GM21737 (cell line): ENCODE results near the gene TLCD4.
A peak's percentile ranks its signal among the peaks of the same experiment; 100 is the strongest.
"Not testable (repeated sequence)": the region's sequence is repeated elsewhere in the genome, so short reads cannot be mapped to it uniquely, and the experiment has no call there.

Experiments used
- ATAC-seq: cut with Tn5 transposase; IDR thresholded peaks from one replicate; pipeline ENCODE4 v1.9.1; 2021; ENCODE audit warnings: mild to moderate bottlenecking, moderate library complexity; ENCODE audit not compliant: unreplicated experiment

The TLCD4 gene, protein sequence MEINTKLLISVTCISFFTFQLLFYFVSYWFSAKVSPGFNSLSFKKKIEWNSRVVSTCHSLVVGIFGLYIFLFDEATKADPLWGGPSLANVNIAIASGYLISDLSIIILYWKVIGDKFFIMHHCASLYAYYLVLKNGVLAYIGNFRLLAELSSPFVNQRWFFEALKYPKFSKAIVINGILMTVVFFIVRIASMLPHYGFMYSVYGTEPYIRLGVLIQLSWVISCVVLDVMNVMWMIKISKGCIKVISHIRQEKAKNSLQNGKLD

DNA sequence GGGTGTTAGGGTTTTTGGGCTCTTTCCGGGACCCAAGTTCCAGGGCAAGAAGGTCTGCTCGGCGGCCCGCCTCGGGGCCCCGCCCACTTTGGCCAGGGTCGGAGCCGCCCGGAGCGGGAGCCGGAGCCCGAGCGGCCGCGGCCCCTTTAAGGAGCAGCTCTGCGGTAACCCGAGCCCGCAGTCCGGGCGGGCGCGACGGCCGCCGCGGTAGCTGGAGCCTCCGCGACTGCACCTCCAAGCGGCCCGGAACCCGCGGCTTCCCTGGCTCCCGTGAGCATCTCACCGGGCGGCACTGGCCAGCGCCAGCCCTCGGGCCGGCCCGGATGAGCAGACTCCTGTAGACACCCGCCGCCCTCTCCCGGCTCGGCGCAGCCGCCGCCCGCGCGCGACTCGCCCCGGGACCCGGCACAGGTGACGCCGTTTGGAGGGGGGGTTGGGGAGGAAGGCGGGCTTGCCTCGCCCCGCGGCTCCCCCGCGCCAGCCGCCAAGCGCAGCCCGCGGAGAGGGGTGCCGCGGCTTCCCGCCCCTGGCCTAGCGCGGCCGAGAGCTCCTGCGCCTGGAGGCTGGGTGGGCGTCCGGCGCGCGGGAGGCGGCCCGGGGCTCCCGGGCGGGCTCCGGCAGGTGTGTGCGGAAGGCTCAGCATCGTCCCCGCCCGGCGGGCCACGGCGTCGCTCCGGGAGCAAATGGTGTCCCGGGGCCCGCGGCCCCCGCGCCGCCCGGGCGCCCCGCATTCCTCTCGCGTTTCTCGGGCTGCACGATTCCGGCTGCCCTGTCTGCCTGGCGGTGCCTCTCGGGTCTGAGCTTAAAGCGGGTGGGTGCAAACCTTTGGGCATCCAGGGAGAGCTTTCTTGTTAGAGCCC lies at the start of gene TLCD4:
Gene TLCD4 (plus strand): TSS at position 149 of the 860 bp plus-strand sequence. CDS start 26,547 bp downstream, outside the sequence.
- peak; percentile 56 for ATAC-seq

DNA sequence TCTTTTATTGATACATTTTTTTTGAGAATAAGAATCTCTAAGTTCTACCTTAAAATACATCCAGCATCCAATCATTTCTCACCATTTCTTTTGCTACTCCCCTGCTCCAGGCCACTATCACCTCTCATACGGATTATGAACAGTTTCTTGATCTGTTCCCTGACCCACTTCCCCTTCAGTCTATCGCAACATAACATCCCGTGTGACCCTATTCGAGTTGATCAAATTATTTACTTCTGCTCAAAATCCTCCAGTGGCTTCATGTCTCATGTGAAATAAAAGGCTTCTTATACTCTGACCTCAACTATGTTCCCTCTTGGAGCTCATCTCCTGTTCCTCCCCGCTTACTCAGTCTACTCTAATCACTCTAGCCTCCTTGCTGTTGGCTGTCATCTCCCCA lies 49.6 kb upstream of the TLCD4 start:
- ATAC-seq: no peak

DNA sequence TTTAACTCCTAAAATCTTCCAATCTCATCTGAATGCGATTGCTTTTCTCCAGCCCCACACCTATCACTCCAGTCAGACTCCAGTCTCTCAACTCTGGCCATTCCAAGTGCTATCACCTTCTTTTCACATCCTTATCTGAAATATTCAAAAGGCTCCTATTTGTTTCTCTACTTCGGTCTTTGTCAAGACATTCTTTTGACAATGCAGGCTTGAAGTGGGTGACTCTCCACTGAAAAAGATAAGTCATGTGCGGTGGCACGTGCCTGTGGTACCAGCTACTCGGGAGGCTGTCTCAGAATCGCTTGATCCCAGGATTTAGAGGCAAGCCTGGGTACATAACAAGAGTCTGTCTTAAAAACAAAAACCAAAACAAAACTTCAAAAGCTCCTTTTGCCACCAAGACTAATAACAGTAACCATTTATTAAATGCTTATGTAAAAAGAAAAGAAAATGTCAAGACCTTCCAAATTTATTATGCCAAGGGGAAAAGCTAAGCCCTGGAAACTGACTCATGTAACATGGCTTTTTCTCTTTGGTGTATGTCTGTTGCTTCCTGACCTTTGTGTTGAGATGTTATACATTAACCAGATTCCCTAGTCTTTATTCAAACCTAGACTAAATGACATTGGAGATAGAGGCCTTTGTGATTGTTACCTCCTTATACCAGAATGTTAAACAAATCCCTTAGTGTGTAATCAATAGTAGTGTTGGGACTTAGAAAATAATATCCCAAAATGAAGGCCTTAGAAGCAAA lies 48.0 kb upstream of the TLCD4 start:
- ATAC-seq: no peak

DNA sequence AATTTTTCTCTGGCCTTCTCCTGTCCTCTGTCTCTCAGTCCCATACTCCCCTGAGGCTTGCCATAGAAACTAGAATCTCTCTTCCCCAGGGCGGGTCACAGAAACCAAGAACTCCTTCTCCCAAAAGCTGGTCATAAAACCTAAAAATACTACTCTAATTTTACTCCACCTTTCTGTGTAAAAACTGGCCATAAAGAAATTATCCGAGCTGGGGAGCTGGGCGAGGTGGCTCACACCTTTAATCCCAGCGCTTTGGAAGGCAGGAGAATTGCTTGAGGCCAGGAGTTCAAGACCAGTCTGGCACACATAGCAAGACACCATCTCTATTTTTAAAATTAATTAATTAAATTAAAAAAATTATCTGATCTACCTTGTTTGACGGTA lies 47.5 kb upstream of the TLCD4 start:
- no peak for ATAC-seq

DNA sequence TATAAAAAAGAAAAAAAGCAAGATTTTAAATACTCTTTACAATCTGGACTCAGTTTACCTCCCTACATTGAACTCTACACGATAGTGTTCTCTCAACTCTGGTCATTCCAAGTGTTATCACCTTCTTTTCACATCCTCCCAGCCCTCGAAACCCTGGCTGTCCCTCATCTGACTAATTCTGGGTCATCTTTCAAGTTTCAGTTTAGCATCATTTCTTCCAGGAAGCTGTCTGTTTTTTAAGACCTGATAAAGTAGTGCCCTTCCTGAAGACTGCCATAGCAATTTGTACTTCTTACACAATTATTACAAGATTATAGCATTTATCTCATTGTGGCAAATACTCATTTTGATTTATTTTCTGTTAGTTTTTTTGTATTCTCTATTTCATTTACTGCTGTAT lies 45.6 kb upstream of the TLCD4 start:
- no peak for ATAC-seq

DNA sequence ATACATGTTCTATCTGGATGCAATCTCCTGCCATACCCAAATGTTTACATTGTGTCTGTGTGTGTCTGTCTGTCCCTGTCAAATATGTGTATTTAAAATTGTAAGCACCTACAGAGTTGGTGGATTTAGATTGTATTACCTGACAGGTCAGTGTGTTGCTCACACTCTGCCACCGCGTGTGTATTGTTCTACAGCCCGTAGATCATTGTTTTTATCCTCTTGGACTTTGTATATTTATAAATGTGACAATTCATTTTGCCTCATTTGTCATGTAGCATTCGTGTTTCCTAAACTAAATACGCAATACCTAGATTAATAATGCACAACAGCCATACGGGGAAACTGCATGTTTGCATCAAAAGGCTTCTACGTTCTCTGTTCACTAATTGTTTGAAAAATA lies 45.0 kb upstream of the TLCD4 start:
- no peak for ATAC-seq

DNA sequence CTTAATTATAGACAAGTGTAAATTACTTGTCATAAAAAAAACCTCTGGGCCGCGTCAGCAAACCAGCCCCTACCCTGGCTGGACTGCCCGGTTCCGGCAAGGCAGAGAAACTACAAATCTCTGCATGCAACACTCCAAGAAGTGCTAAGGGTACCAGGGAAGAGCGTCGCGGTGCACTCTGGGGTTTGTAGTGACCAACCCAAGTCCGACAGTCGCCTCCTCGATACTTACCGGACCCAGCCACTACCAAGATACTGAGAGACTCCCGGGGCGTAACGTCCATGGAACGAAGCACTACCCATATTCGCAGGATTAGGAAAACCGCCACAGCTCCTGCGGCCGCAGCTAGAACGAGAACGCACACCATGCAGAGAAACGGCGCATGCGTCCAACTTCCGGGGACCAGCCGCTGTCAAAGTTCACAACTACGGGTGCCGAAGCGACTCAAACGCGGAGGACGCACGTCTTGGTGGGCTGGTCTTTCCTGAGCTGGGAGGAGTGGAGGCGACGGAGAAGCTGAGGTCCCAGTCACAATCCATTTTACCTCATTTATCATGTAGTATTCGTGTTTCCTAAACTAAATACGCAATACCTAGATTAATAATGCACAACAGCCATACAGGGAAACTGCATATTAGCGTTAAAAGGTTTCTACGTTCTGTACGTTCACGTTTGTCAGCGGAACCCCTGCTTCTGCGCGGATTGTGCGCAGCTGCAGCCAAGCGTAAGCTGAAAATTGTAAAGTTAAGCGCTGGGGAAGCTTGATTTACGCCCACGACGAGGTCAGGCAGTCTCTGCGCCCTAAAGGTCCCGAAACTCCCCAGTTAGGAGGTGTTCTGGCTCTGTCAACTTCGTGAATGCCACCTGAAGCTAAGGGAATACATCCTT lies 44.4 kb upstream of the TLCD4 start, which contains the start of gene ALG14:
Gene ALG14 (minus strand): TSS at position 420 of the 888 bp plus-strand sequence. CDS start 53 bp downstream, at position 367.
- ATAC-seq: peak; percentile 97

DNA sequence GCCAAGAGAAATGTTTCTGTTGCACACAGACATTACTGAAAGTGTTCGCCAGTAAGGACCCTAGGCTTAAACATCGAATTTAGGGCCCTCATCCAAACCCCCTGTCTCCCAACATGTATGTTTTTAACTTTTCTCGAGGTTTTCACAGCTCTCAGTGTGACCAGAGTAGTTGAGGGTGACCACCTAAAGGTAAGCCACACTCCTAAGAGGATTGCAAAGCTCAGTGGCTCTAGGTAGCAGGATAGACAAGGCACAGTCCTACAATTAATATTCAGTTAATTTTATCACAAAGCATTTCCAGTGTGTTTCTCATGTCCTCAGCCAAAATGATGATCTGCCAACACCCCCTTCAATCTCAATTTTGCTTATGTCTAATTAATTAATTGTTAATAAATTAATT lies 43.7 kb upstream of the TLCD4 start:
- ATAC-seq: no peak

DNA sequence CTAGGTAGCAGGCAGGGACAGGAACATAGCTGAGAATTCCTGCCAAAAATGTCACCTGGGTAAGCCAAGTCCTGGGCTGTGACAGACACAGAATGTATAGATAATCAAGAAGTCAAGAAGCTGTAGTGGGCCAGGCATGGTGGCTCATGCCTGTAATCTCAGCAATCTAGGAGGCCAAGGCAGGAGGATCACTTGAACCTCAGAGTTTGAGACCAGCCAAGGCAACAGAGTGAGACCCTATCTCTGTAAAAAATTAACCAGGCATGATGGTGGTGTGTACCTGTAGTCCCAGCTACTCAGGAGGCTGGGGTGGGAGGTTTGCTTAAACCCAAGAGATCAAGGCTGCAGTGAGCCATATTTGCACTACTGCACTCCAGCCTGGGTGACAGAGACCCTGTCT lies 41.1 kb upstream of the TLCD4 start:
- no peak for ATAC-seq

DNA sequence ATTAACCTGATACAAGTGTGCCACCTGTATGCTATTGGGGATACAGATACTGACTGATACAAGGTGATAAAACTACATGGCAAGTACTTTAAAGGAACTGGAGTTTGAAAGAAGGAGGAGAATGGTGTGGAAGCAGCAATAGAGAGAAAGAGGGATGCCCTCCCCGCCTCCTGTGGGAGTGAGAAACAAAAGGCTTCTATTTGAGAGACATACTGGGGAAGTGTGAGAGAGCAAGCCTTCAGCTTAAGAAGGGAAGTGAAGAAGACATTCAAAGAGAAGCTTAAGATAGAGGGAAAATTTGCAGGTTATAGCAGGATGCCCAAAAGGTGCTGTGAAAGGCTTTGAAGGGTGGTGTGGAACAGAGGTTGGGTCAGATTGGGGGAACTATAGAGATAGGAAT lies 36.7 kb upstream of the TLCD4 start:
- ATAC-seq: no peak

DNA sequence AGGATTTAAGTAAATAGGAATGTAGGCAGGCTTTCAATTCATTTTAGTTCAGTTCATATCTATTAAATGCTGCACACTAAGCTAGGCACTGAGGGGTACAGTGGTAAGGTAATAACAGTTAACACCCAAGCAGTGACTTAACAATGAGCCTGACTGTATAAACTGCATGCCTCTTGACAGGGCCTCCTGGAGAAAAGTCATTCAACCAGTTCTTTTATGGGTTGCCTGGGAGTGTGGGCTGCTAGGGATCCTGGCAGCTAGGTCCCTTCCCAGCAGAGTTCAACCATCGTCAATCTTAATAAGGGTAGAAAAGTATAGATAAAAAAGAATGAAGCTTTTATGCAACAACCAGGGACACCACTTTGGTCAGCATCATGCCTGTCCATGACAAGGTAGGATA lies 36.3 kb upstream of the TLCD4 start:
- no peak for ATAC-seq

DNA sequence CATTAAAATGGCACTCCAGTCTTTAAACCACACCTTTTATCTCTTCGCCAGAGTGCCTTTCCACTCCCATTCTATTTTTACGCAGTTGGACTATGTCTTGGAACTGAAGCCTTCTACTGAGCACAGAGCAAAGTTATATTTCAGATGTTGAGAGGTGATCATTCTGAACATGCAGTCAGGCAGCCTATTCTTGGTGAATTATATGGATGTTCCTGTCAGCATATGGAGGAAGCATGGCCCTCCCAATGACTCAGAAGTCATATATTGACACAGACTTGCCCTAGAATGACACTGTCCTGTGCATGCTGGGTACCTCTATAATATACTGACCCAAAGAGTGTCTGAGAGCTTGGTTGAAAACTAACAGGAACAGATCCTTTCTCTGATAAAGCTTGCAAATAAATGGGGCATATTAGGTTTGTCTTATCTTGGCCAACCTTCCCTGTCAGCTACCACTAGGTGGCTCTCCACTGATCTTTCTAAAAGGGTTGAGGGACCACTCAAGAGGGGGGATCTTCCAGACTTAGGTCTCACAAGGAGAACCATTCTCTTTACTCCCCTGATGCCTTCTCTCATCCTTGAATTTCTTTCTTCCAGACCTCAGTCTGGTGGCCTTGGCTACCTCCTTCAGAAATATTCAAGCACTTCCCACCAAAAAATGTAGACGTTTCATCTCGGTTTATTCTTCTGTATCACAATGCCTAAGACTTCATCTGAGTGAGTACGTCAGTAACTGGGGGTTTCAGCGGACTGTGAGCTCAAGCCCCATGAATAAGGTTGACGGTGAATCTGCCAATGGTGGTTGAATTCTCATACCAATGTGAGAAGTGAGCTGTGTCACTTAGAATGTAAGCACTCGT lies 32.6 kb upstream of the TLCD4 start:
- no peak for ATAC-seq

DNA sequence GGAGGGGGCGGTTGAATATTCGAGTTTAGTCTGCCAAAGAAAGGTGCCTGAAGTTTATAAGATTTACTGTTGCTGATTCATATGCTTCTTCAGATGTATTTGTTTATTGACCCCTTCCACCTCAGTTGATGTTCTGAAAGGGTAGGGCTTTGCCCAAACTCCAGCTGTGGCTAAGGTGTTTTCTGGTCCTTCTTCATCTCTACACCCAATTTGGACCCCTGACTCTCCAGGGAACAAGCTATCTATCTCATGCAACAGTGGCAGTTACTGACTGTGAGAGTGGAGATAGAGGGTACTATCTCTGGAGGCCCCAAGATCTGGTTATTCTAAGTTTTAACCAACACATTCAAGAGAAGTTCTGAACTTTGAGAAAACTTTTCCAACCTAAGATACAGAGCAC lies 31.8 kb upstream of the TLCD4 start:
- no peak for ATAC-seq

DNA sequence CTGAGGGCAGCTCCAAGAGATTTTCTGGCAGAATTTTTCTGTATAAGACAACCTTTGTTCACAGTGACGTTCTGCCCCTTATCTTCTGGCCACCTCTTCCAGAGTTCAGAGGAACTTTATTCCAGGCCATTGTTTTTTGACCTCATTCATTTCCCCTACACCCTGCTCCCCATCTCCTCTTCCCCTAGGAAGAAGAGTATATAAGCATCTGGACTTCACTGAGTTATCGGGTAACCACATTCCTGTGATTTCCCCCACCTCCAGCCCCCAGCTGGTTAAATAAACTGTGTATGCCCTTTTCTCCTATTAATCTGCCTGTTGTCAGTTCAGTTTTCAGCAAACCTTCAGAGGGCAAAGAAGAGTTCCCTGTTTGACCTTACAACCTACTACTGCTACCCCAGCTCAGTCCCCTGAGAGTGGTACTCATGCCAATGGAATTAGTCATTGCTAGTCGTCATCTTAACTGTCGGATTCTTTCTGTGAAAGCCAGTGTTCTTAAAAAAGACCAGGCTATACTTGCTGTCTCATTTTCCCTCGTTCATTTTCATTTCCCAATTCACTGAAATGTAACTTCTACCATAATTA lies 30.1 kb upstream of the TLCD4 start:
- no peak for ATAC-seq

DNA sequence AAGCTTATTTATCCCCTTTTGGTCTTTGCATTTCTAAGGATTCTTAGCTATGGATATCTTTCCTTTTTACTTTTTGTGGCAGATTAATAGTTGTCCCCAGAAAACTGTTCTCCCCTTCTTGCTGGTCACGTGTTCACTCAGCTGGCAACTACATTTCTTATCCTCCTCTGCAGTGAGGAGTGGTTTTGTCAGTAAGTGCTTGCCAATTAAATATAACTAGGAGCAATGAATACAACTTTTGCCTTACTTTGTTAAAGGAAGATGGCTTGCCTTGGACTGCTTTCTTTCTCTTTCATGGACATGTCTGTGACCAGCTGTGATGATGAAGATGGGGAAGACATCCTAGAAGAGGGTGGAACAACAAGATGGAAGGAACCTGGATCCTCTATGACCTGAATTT lies 28.9 kb upstream of the TLCD4 start:
- ATAC-seq: no peak

DNA sequence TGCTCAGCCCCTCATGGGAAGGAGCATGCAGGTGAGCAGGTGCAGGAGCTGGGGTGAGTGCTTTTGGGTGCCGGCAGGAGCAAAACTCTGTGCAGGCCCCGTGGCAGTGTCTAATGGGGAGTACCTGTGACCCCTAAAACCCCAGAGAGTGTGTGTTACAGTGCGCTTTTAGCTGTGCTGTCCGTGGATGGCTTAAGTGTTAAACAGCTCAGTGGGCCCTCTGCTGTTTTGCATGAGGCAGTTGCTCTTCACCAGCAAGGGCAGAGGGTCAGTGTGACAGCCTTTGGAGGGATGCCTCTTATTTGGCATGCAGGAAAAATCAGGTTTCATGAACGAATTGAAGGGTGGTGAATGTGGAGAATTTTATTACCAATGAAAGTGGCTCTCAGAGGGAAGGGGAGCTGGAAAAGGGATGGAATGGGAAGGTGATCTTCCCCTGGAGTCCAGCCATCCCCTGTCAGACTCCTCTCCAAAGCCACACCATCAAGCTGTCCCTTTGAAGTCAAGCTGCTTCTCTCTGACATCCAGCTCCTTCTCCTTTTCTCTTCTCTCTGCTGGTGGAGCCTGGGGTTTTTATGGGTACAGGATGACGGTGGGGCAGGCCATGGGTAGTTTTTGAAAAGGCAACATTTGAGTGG lies 27.4 kb upstream of the TLCD4 start:
- no peak for ATAC-seq

DNA sequence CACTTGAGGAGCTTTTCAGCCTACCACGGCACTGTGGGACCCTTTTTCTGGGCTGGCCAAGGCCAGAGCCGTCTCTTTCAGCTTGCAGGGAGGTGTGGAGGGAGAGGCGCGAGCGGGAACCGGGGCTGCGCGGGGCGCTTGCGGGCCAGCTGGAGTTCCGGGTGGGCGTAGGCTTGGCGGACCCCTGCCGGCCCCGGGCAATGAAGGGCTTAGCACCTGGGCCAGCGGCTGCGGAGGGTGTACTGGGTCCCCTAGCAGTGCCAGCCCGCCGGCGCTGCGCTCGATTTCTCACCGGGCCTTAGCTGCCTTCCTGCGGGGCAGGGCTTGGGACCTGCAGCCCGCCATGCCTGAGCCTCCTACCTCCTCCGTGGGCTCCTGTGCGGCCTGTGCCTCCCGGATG lies 25.9 kb upstream of the TLCD4 start:
- ATAC-seq: not testable (repeated sequence)

DNA sequence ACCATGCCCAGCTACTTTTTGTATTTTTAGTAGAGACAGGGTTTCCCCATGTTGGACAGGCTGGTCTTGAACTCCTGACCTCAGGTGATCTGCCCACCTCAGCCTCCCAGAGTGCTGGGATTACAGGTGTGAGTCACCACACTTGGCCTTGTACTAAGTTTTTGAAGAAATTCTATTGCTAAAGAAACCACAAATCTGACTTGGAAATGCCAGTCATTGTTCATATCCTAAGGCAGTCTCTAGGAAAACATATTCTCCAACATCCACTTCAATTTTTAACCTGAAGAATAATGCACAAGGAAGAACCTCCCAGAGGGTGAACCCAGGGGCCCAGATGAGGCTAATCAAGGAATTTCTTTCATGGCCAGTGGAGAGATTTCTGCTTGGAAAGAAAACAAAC lies 24.3 kb upstream of the TLCD4 start:
- not testable (repeated sequence) for ATAC-seq

DNA sequence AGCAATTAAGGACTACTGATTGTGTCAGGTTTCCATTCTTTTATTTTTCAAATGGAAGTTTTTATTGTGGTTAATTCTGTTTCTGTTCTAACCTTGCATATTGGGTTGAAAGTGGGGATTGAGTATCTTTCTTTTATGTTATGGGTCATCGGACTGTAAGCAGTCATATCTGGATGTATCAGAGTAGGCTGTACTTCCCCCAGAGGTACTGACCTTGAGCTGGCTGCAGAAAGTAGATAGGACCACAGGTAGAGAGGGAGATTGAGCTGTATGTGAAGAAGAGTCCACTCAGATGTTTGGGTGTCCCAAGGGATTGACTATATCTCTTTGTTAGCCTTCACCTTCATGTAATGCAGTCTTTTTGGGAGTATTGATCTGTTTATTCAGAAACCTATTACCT lies 23.9 kb upstream of the TLCD4 start:
- ATAC-seq: no peak
